GM21576 (cell line): ENCODE data around the gene TEX52.

Source experiments
- ATAC-seq: cut with Tn5 transposase; IDR thresholded peaks from one replicate; pipeline ENCODE4 v1.9.1; 2021; ENCODE audit warnings: mild to moderate bottlenecking, moderate library complexity; ENCODE audit not compliant: unreplicated experiment

Gene TEX52

DNA sequence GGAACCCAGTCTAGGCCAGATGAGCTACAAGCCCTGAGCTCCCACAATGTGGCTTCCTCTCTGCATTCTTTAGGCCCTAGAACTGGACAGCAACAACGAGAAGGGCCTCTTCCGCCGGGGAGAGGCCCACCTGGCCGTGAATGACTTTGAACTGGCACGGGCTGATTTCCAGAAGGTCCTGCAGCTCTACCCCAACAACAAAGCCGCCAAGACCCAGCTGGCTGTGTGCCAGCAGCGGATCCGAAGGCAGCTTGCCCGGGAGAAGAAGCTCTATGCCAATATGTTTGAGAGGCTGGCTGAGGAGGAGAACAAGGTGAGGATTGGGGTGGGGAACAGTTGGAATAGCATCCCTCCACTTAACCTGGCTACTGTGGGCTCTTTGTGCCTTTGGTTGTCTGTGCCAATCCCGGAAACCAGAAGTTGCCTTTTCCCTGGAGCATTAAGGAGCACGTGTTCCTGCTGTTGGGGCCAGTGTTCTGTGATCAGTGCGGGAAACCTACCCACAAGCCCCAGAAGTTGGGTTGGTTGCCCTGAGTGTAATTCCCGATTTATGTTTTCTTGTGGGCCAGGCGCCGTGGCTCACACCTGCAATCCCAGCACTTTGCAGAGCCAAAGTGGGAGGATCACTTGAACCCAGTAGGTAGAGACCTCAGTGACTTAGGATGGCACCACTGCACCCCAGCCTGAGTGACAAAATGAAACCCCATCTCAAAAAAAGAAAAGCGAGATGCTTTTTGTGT lies 55.6 kb downstream of the TEX52 start:
- ATAC-seq: no peak

DNA sequence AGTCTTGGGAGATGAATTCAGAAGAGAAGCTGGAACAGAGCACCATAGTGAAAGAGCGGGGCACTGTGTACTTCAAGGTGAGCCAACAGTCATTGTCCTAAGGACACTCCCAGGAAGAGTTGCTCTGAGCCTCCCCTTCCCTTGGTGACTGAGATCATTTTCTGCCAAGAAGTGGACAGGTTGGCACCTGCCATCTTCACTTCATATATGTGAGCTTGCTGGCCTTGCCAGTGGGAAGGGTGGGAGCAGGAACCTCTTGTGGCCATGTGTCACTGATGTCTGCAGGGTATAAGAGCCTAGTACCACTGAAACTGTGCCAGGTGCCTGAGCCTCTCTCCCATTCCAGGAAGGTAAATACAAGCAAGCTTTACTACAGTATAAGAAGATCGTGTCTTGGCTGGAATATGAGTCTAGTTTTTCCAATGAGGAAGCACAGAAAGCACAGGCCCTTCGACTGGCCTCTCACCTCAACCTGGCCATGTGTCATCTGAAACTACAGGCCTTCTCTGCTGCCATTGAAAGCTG lies 56.7 kb downstream of the TEX52 start:
- ATAC-seq: no peak
